Neural progenitor cell (in vitro differentiated cells): ENCODE results near the gene CNPY4. TPM values are rescaled to one million over a fixed set of nuclear protein-coding genes. Genes with fewer than 3 reads are reported as not detected.

Experiments used
- DNase-seq: peaks from one replicate; pipeline ENCODE4 v3.0.0-alpha.2; 2016; ENCODE audit warnings: low spot score
- H2AFZ ChIP-seq: fragments of 200-600 bp; sonication (generic); replicated peaks from 2 replicates; pipeline ENCODE4 v1.6.1; 2016; ENCODE audit warnings: antibody characterized with exemption
- H3F3A ChIP-seq: fragments of 200-600 bp; sonication (generic); 2 replicates; pipeline ENCODE4 v1.6.1; 2016; ENCODE audit warnings: antibody characterized with exemption, low read depth
- H3K27ac ChIP-seq: fragments of 200-600 bp; sonication (generic); 2 replicates; pipeline ENCODE4 v1.5.1; 2016; ENCODE audit warnings: mild to moderate bottlenecking
- H3K27me3 ChIP-seq: fragments of 200-600 bp; sonication (generic); 2 replicates; pipeline ENCODE4 v1.6.1; 2016; ENCODE audit warnings: mild to moderate bottlenecking, moderate library complexity
- H3K36me3 ChIP-seq: fragments of 200-600 bp; sonication (generic); 2 replicates; pipeline ENCODE4 v1.5.1; 2016
- H3K4me1 ChIP-seq: fragments of 200-600 bp; sonication (generic); 2 replicates; pipeline ENCODE4 v1.6.1; 2016; ENCODE audit warnings: mixed run types
- H3K4me2 ChIP-seq: fragments of 200-600 bp; sonication (generic); 2 replicates; pipeline ENCODE4 v1.6.1; 2016
- H3K4me3 ChIP-seq: fragments of 200-600 bp; sonication (generic); 2 replicates; pipeline ENCODE4 v1.5.1; 2016
- H3K79me2 ChIP-seq: fragments of 200-600 bp; sonication (generic); 2 replicates; pipeline ENCODE4 v1.6.1; 2016; ENCODE audit warnings: low read depth
- H3K9ac ChIP-seq: fragments of 200-600 bp; sonication (generic); 2 replicates; pipeline ENCODE4 v1.6.1; 2016
- H3K9me3 ChIP-seq: fragments of 200-600 bp; sonication (generic); 2 replicates; pipeline ENCODE4 v1.5.1; 2016; ENCODE audit warnings: low read depth
- H4K20me1 ChIP-seq: fragments of 200-600 bp; sonication (generic); 2 replicates; pipeline ENCODE4 v1.6.1; 2016; ENCODE audit warnings: low read depth
- H3K27ac Mint-ChIP-seq: 3 replicates; pipeline ENCODE4 v1.8.0; 2021; ENCODE audit warnings: mixed read lengths
- H3K27me3 Mint-ChIP-seq: 2 replicates; pipeline ENCODE4 v1.8.0; 2022; ENCODE audit warnings: low read depth, mild to moderate bottlenecking, inconsistent platforms, moderate library complexity, mixed read lengths; ENCODE audit not compliant: insufficient read depth
- H3K36me3 Mint-ChIP-seq: 3 replicates; pipeline ENCODE4 v1.8.0; 2021; ENCODE audit warnings: mixed read lengths
- H3K4me1 Mint-ChIP-seq: 3 replicates; pipeline ENCODE4 v1.8.0; 2021; ENCODE audit warnings: mixed read lengths
- H3K4me3 Mint-ChIP-seq: 3 replicates; pipeline ENCODE4 v1.8.0; 2021; ENCODE audit warnings: mild to moderate bottlenecking, moderate library complexity, mixed read lengths
- H3K9me3 Mint-ChIP-seq: 3 replicates; pipeline ENCODE4 v1.8.0; 2020; ENCODE audit warnings: mixed read lengths
- EZH2 ChIP-seq: fragments of 200-600 bp; sonication (generic); IDR thresholded peaks from 2 replicates; pipeline ENCODE4 v1.6.1; 2017; ENCODE audit warnings: antibody characterized with exemption, mild to moderate bottlenecking, moderate library complexity
- EZH2phosphoT487 ChIP-seq: fragments of 200-600 bp; sonication (generic); IDR thresholded peaks from 2 replicates; pipeline ENCODE4 v1.6.1; 2017; ENCODE audit warnings: antibody characterized with exemption
- total RNA-seq: library from RNA; depleted of rRNA; stranded (reverse); fragments of >200 nt; gene quantifications from 2 replicates; pipeline ENCODE4 v1.2.3, GENCODE V29; 2015; ENCODE audit warnings: low replicate concordance
- TF ChIP-seq, protein P1 (sequence below): fragments of 200-600 bp; sonication (generic); IDR thresholded peaks from 2 replicates; pipeline ENCODE4 v1.5.1; 2017; ENCODE audit warnings: antibody characterized with exemption, mild to moderate bottlenecking

CNPY4 gene
- total RNA-seq, 1 donor from 2014 or later, result 25.8 TPM

DNA sequence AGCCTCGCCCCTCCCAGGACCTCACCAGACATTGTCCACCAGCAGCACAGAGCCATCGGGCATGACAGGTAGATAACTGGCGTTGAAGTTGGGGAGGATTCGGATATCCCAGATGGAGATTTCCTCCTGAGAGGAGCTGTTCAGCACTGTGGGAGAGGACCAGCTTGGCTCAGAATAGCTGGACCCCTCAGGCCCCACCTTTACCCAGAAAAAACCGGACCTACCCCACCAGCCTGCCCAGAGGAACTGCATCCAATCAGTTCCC lies 37.6 kb downstream of the CNPY4 start:
- H3K36me3 ChIP-seq, result no peaks in the 10 kb centered on the region
- Mint-ChIP-seq H3K27ac (no peak overlapping the region), H3K4me1 (peaks cover 17% of the 10 kb centered on the region), H3K36me3 (peaks cover 6% of the 10 kb centered on the region), H3K4me3 (peak overlapping the region; percentile 84), H3K9me3 (no peaks in the 10 kb centered on the region), H3K27me3 (peaks cover 11% of the 10 kb centered on the region)
- peaks cover 2% of the 10 kb centered on the region for H3K79me2 ChIP-seq
- no peak overlapping the region for H3K4me3 ChIP-seq
- peaks cover 32% of the 10 kb centered on the region for H4K20me1 ChIP-seq
- no peak overlapping the region for H3K9ac ChIP-seq
- H2AFZ ChIP-seq, result no peak overlapping the region
- H3K27me3 ChIP-seq, result no peaks in the 10 kb centered on the region
- no peak for DNase-seq
- peaks cover 39% of the 10 kb centered on the region for H3F3A ChIP-seq
- H3K9me3 ChIP-seq, result no peaks in the 10 kb centered on the region
- TF ChIP-seq EZH2 (no peak), EZH2phosphoT487 (no peak)
- TF ChIP-seq, protein P1, sequence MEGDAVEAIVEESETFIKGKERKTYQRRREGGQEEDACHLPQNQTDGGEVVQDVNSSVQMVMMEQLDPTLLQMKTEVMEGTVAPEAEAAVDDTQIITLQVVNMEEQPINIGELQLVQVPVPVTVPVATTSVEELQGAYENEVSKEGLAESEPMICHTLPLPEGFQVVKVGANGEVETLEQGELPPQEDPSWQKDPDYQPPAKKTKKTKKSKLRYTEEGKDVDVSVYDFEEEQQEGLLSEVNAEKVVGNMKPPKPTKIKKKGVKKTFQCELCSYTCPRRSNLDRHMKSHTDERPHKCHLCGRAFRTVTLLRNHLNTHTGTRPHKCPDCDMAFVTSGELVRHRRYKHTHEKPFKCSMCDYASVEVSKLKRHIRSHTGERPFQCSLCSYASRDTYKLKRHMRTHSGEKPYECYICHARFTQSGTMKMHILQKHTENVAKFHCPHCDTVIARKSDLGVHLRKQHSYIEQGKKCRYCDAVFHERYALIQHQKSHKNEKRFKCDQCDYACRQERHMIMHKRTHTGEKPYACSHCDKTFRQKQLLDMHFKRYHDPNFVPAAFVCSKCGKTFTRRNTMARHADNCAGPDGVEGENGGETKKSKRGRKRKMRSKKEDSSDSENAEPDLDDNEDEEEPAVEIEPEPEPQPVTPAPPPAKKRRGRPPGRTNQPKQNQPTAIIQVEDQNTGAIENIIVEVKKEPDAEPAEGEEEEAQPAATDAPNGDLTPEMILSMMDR, result no peak
- H3K27ac ChIP-seq, result no peak overlapping the region
- no peak overlapping the region for H3K4me2 ChIP-seq
- H3K4me1 ChIP-seq, result no peaks in the 10 kb centered on the region

- no peaks in the 10 kb centered on the region for H3K36me3 ChIP-seq
- peak overlapping the region; percentile 96 for H3K4me3 ChIP-seq
- peaks cover 32% of the 10 kb centered on the region for H4K20me1 ChIP-seq
- H3K4me1 ChIP-seq, result no peaks in the 10 kb centered on the region
- Mint-ChIP-seq H3K4me1 (peaks cover 18% of the 10 kb centered on the region), H3K27ac (peak overlapping the region; percentile 33), H3K27me3 (peaks cover 11% of the 10 kb centered on the region), H3K9me3 (no peaks in the 10 kb centered on the region), H3K4me3 (peak overlapping the region; percentile 84), H3K36me3 (peaks cover 4% of the 10 kb centered on the region)
- H3K79me2 ChIP-seq, result no peaks in the 10 kb centered on the region
- H3K9me3 ChIP-seq, result no peaks in the 10 kb centered on the region
- DNase-seq, result peak; percentile 36
- H3K9ac ChIP-seq, result peak overlapping the region; percentile 71
- no peaks in the 10 kb centered on the region for H3K27me3 ChIP-seq
- peaks cover 36% of the 10 kb centered on the region for H3F3A ChIP-seq
- peak overlapping the region; percentile 96 for H3K4me2 ChIP-seq
- H2AFZ ChIP-seq, result no peak overlapping the region
- TF ChIP-seq, protein P1, result no peak
- TF ChIP-seq EZH2phosphoT487, result no peak
- TF ChIP-seq EZH2, result no peak
- H3K27ac ChIP-seq, result no peak overlapping the region
These were observed 38.1 kb downstream of the CNPY4 start for GRCh38 chr7:100157334-100158228.

- H3K27ac ChIP-seq, result peak within 1 kb of the TSS; percentile 40
These were observed 39.0 kb downstream of the CNPY4 start, which contains the start of gene TRAPPC14 for GRCh38 chr7:100158229-100159098. Gene TRAPPC14 (minus strand): TSS chr7:100158723. CDS start chr7:100158499, 224 bp downstream.

More at GRCh38 chr7:100158229-100159098, 39.0 kb downstream of the CNPY4 start, which contains the start of gene TRAPPC14:
- H3K36me3 Mint-ChIP-seq, result peaks cover 3% of the 10 kb centered on the region
- peak within 1 kb of the TSS; percentile 54 for H3K27ac Mint-ChIP-seq
- peaks cover 29% of the 10 kb centered on the region for H4K20me1 ChIP-seq
- H3K9ac ChIP-seq, result peak within 1 kb of the TSS; percentile 71
- no peaks in the 10 kb centered on the region for H3K9me3 Mint-ChIP-seq
- no peaks in the 10 kb centered on the region for H3K27me3 ChIP-seq
- peak; percentile 97 for DNase-seq
- H3K4me2 ChIP-seq, result peak within 1 kb of the TSS; percentile 96
- H3K4me3 ChIP-seq, result peak within 1 kb of the TSS; percentile 96
- H3K4me1 ChIP-seq, result no peaks in the 10 kb centered on the region
- H3K79me2 ChIP-seq, result no peaks in the 10 kb centered on the region
- TF ChIP-seq EZH2 (no peak), EZH2phosphoT487 (peak; percentile 33)
- TF ChIP-seq, protein P1, result peak; percentile 12
- no peaks in the 10 kb centered on the region for H3K36me3 ChIP-seq
- H3K4me3 Mint-ChIP-seq, result peak within 1 kb of the TSS; percentile 86
- H3K9me3 ChIP-seq, result no peaks in the 10 kb centered on the region
- peaks cover 29% of the 10 kb centered on the region for H3F3A ChIP-seq
- peak within 1 kb of the TSS; percentile 84 for H2AFZ ChIP-seq
- H3K4me1 Mint-ChIP-seq, result peaks cover 19% of the 10 kb centered on the region
- peaks cover 13% of the 10 kb centered on the region for H3K27me3 Mint-ChIP-seq
